Testis (tissue), 3 donors: ENCODE data around the gene NEU2. TPM values are rescaled to one million over a fixed set of nuclear protein-coding genes. Genes with fewer than 3 reads are reported as not detected.
A peak's percentile ranks its signal among the peaks of the same experiment; 100 is the strongest.

Source experiments
- DNase-seq: peaks from one replicate; pipeline ENCODE4 v3.0.0-alpha.2; 2019
- H3K27ac ChIP-seq, 2 donors: fragments of 200-600 bp; sonication (generic); one replicate each; pipeline ENCODE4 v1.5.1; 2019
- H3K27me3 ChIP-seq: fragments of 200-600 bp; sonication (generic); one replicate; pipeline ENCODE4 v1.5.1; 2019
- H3K36me3 ChIP-seq: fragments of 200-600 bp; sonication (generic); one replicate; pipeline ENCODE4 v1.5.1; 2017; ENCODE audit warnings: low read depth; ENCODE audit errors: missing control alignments
- H3K4me1 ChIP-seq: fragments of 200-600 bp; sonication (generic); one replicate; pipeline ENCODE4 v1.5.1; 2019
- H3K4me3 ChIP-seq, 2 donors: fragments of 200-600 bp; sonication (generic); one replicate each; pipeline ENCODE4 v1.5.1; 2017 to 2019
- H3K9me3 ChIP-seq: fragments of 200-600 bp; sonication (generic); one replicate; pipeline ENCODE4 v1.5.1; 2017
- POLR2A ChIP-seq: fragments of 450-650 bp; IDR thresholded peaks from one replicate; pipeline ENCODE4 v1.6.1; 2017; ENCODE audit warnings: antibody characterized with exemption, mild to moderate bottlenecking, moderate library complexity
- WGBS, 2 donors: methylation state at CpG; one replicate each; pipeline ENCODE4 v1.1.5; 2018; 5-methylcytosine and 5-hydroxymethylcytosine counted together
- intact Hi-C: fragments of 100-400 bp; cut with DNase I; formaldehyde crosslinking; loops from one replicate; pipeline ENCODE4 v1.15.1; 2023; ENCODE audit warnings: low total_unique reads
- polyA plus RNA-seq: library from polyadenylated mRNA; stranded (reverse); fragments of 350-450 nt; fragmentation: Illumina TruSeq; extraction: RNeasy Lipid Tissue Mini Kit (QIAGEN cat#74804); gene quantifications from one replicate; pipeline ENCODE4 v1.2.3, GENCODE V29; 2014; ENCODE audit warnings: low read depth, low replicate concordance; ENCODE audit not compliant: insufficient read depth
- total RNA-seq, 2 donors: library from RNA; depleted of rRNA; stranded (reverse); fragments of >200 nt; gene quantifications; one replicate each; pipeline ENCODE4 v1.2.3, GENCODE V29; 2016
- TF ChIP-seq, protein P1 (sequence below), 3 experiments: fragments of 450-650 bp in 2 of 3; fragments of 200-600 bp in 1 of 3; sonication (generic) in 1 of 3; IDR thresholded peaks; one replicate each; pipeline ENCODE4 v1.5.1; 2016 to 2019; ENCODE audit warnings: antibody characterized with exemption in 3 of 3, mild to moderate bottlenecking in 2 of 3, moderate library complexity in 1 of 3

The NEU2 gene
- total and polyA plus RNA-seq, 3 donors from 2014 or later: not detected

DNA sequence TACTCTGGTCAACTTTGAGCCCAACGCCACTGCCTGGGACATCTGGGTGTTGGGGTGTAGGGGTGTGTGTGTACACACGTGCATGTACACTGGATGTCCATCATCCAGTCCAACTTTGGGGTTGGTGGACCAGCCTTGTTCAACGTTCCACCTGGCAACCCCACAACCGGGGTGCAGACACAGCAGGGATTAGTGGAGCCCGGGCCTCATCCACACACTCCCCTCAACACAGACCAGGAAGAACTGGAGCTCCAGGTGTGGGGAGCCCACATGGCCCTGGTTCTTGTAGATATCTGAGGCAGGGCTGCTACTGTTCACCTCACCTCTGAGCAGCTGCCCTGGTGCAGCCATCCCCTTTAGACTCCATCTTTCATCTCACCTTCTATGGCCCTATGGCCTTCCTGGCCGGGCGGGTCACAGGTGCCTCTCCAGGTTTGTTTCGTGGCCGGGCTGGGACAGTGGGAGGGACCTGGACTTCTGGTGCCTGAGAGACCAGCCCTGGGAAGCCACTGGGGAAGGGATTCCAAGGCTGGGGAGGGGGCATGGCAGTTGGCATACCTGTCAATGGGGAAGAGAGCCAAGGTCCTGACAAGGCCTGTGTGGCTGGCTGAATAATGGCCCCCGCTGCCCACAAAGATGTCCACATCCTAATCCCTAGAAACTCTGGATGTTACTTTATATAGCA, 7.5 kb downstream of the NEU2 start:
- H3K4me1 ChIP-seq: no peaks in the 10 kb centered on the region
- intact Hi-C loops: no loop called here
- H3K4me3 ChIP-seq: no peak overlapping the region
- WGBS, 2 donors: 85% methylated on average over 7 to 10 of the region's 10 CpGs
- no peak for DNase-seq
- H3K27ac ChIP-seq: peak overlapping the region in 1 of 2 donors; percentile 59
- H3K9me3 ChIP-seq: no peaks in the 10 kb centered on the region
- no peak for TF ChIP-seq POLR2A
- TF ChIP-seq, protein P1, sequence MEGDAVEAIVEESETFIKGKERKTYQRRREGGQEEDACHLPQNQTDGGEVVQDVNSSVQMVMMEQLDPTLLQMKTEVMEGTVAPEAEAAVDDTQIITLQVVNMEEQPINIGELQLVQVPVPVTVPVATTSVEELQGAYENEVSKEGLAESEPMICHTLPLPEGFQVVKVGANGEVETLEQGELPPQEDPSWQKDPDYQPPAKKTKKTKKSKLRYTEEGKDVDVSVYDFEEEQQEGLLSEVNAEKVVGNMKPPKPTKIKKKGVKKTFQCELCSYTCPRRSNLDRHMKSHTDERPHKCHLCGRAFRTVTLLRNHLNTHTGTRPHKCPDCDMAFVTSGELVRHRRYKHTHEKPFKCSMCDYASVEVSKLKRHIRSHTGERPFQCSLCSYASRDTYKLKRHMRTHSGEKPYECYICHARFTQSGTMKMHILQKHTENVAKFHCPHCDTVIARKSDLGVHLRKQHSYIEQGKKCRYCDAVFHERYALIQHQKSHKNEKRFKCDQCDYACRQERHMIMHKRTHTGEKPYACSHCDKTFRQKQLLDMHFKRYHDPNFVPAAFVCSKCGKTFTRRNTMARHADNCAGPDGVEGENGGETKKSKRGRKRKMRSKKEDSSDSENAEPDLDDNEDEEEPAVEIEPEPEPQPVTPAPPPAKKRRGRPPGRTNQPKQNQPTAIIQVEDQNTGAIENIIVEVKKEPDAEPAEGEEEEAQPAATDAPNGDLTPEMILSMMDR (IDR thresholded peaks at IDR 0.05): no peak
- no peaks in the 10 kb centered on the region for H3K27me3 ChIP-seq
- no peaks in the 10 kb centered on the region for H3K36me3 ChIP-seq

DNA sequence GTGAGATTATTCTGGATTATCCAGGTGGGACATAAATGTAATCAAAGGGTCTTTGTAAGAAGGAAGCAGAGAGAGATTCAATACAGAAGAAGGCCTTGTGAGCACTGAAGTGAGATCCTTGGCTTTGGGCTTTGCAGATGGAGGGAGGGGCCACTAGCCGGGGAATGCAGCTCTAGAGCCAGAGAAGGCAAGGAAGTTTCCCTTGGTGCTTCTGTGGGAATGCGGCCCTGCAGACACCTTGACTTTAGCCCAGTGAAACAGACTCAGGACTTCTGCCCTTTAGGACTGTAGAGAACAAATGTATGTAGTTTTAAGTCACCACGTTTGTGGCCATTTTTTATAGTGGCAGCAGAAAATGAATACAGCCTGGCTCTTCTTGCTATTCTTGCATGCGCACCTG, 8.1 kb downstream of the NEU2 start:
- 83 to 91% methylated on average over 4 of the region's 4 CpGs for WGBS, 2 donors
- H3K36me3 ChIP-seq: no peaks in the 10 kb centered on the region
- H3K9me3 ChIP-seq: no peaks in the 10 kb centered on the region
- no peak for DNase-seq
- H3K4me3 ChIP-seq: no peak overlapping the region
- no peaks in the 10 kb centered on the region for H3K4me1 ChIP-seq
- no peaks in the 10 kb centered on the region for H3K27me3 ChIP-seq
- intact Hi-C loops: no loop called here
- TF ChIP-seq, protein P1 (IDR thresholded peaks at IDR 0.05): no peak
- no peak for TF ChIP-seq POLR2A
- H3K27ac ChIP-seq: no peak overlapping the region

GRCh38 chr2:233041722-233042323, 9.4 kb downstream of the NEU2 start:
- WGBS, 2 donors: 79 to 89% methylated on average over 10 of the region's 10 CpGs
- intact Hi-C loops: no loop called here
- Histone ChIP-seq H3K4me3 (no peak overlapping the region), H3K36me3 (no peaks in the 10 kb centered on the region), H3K27me3 (no peaks in the 10 kb centered on the region), H3K4me1 (no peaks in the 10 kb centered on the region), H3K27ac (no peak overlapping the region), H3K9me3 (no peaks in the 10 kb centered on the region)
- TF ChIP-seq, protein P1 (IDR thresholded peaks at IDR 0.05): no peak
- TF ChIP-seq POLR2A: no peak
- no peak for DNase-seq

- Histone ChIP-seq H3K36me3 (no peaks in the 10 kb centered on the region), H3K9me3 (no peaks in the 10 kb centered on the region), H3K4me1 (no peaks in the 10 kb centered on the region), H3K27me3 (no peaks in the 10 kb centered on the region), H3K27ac (no peak overlapping the region), H3K4me3 (no peak overlapping the region)
- TF ChIP-seq POLR2A: no peak
- TF ChIP-seq, protein P1 (IDR thresholded peaks at IDR 0.05): no peak
- 86 to 94% methylated on average over 9 of the region's 9 CpGs for WGBS, 2 donors
- no peak for DNase-seq
- intact Hi-C loops: no loop called here
Measured at GRCh38 chr2:233042549-233042948, 10.1 kb downstream of the NEU2 start.
